NCI-H2227 (cell line): ENCODE data around the gene NR2E1.
A peak's percentile ranks its signal among the peaks of the same experiment; 100 is the strongest.

Experiments used
- DNase-seq: peaks from one replicate; lab custom pipeline; 2025; ENCODE audit not compliant: unreplicated experiment; lab: John Stamatoyannopoulos, UW

Gene NR2E1

GRCh38 chr6:108171291-108171917 lies 5.6 kb downstream of the NR2E1 start:
- no peak for DNase-seq

GRCh38 chr6:108171918-108172516 lies 6.2 kb downstream of the NR2E1 start:
- no peak for DNase-seq

GRCh38 chr6:108174371-108175175 lies 8.8 kb downstream of the NR2E1 start:
- DNase-seq, result no peak

GRCh38 chr6:108175176-108175591 lies 9.4 kb downstream of the NR2E1 start:
- DNase-seq, result no peak

GRCh38 chr6:108175592-108176279 lies 9.9 kb downstream of the NR2E1 start:
- peak; percentile 26 for DNase-seq

- DNase-seq, result peak; percentile 21
Measured at GRCh38 chr6:108176281-108177089, 10.7 kb downstream of the NR2E1 start.

- DNase-seq, result peak; percentile 10
Measured at GRCh38 chr6:108179741-108180140, 13.9 kb downstream of the NR2E1 start.

- DNase-seq, result no peak
Measured at GRCh38 chr6:108180266-108180665, 14.4 kb downstream of the NR2E1 start.

GRCh38 chr6:108180776-108181175 lies 15.0 kb downstream of the NR2E1 start:
- no peak for DNase-seq

GRCh38 chr6:108186226-108186625 lies 20.4 kb downstream of the NR2E1 start:
- no peak for DNase-seq

GRCh38 chr6:108187519-108187918 lies 21.7 kb downstream of the NR2E1 start:
- no peak for DNase-seq

GRCh38 chr6:108193131-108193530 lies 27.3 kb downstream of the NR2E1 start:
- DNase-seq, result no peak

- no peak for DNase-seq
Measured at GRCh38 chr6:108193835-108194234, 28.0 kb downstream of the NR2E1 start.

- DNase-seq, result no peak
Measured at GRCh38 chr6:108194503-108194902, 28.7 kb downstream of the NR2E1 start.

- DNase-seq, result no peak
Measured at GRCh38 chr6:108195209-108195608, 29.4 kb downstream of the NR2E1 start.

- no peak for DNase-seq
Measured at GRCh38 chr6:108198761-108199498, 33.1 kb downstream of the NR2E1 start.

GRCh38 chr6:108200186-108200585 lies 34.4 kb downstream of the NR2E1 start:
- no peak for DNase-seq

- no peak for DNase-seq
Measured at GRCh38 chr6:108200631-108201030, 34.8 kb downstream of the NR2E1 start.

GRCh38 chr6:108203189-108204112 lies 37.6 kb downstream of the NR2E1 start:
- DNase-seq, result no peak
